ENCODE measurements around the gene PRMT7.
A peak's percentile ranks its signal among the peaks of the same experiment; 100 is the strongest.

Gene PRMT7

DNA sequence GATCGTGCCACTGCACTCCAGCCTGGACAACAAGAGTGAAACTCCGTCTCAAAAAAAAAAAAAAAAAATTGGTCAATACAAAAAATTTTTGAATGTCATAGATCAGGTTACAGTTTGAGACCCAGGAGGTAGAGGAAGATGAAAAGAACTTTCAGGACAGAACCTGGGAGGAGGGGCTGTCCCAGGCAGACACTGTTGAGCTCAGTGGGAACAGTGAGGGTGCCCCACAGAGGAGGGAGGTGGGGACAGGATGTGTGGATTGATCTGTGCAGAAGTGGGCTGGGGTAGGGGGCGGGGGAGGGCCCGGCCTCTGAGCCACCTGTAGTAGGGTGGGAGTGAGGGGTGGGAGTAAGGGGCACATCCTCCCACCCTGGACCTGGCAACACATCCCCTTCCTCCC lies 58.3 kb downstream of the PRMT7 start:
- peaks cover 62% of the 10 kb centered on the region for H3K4me1 ChIP-seq (ENCODE audit: insufficient read depth, low read length, poor library complexity, severe bottlenecking)
- H3K36me3 ChIP-seq (ENCODE audit: insufficient read depth, low read length) = no peaks in the 10 kb centered on the region
- no peak overlapping the region for H2AFZ ChIP-seq (ENCODE audit: low read length)
- TF ChIP-seq EZH2phosphoT487 (IDR thresholded peaks at IDR 0.05; ENCODE audit: borderline replicate concordance) = no peak
- no peaks in the 10 kb centered on the region for H3K9me3 ChIP-seq (ENCODE audit: insufficient read depth, low read depth, low read length)
- no peaks in the 10 kb centered on the region for H3K9me2 ChIP-seq (replicated peaks; ENCODE audit: low read depth, low read length)
- H3K4me2 ChIP-seq (ENCODE audit: low read depth, low read length, poor library complexity, severe bottlenecking) = peak overlapping the region; percentile 78
- H3K9ac ChIP-seq (ENCODE audit: low read depth, low read length, poor library complexity, severe bottlenecking) = peak overlapping the region; percentile 60
- no peaks in the 10 kb centered on the region for H3K79me2 ChIP-seq (ENCODE audit: insufficient read depth, low read length)
- H4K20me1 ChIP-seq (ENCODE audit: insufficient read depth, low read length, poor library complexity, severe bottlenecking) = no peaks in the 10 kb centered on the region
- peak overlapping the region; percentile 44 for H3K4me3 ChIP-seq (ENCODE audit: low read length, poor library complexity, severe bottlenecking)
- no peaks in the 10 kb centered on the region for H3K27me3 ChIP-seq (ENCODE audit: insufficient read depth, low read length, poor library complexity, severe bottlenecking)
- 0 out of 2 replicates have a peak, but pooled peaks cover 3% of the 10 kb centered on the region for H3F3A ChIP-seq (ENCODE audit: low read depth)

DNA sequence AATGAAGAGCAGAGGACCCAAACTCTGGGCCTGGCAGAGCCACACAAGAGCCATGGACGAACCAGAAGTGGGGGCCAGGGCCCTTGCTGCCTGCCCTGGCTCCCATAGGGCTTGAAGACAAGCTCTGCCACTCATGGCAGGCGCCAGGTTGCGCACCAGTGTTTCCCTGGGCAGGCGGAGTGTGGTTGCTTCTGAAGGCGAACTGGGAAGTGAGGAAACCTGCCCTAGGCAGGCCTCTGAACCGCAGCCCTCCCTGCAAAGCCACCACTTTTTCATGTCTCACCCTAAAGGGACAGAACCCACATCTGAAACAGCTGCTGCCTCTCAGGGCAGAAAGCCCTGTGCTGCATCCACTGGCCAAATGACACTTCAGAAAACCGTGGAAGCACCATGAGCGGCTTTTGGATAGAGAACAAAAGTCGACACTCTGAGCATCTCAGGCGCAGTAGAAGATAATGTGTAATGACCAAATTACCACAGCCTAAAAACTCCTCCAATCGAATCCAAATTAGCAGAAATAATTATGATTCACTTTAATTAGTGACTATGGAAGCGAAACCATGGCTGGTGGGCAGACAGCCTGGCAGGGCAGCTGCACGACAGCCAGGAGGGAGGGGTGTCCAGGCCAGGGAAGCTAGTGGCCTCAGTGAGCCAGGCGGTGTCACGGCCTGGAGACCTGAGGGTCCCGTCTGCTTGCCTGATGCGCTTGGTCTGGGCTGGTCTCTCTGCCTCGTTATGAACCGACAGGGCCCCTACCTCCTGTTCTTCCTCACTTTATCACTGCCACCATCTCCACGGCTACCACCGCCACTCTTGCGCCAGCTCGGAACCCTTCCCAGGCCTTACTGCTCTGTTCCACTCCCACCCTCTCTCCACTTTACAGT lies 59.1 kb downstream of the PRMT7 start:
- Histone ChIP-seq H3K4me1 (ENCODE audit: insufficient read depth, low read length, poor library complexity, severe bottlenecking) (peaks cover 54% of the 10 kb centered on the region), H3K79me2 (ENCODE audit: insufficient read depth, low read length) (no peaks in the 10 kb centered on the region), H3F3A (ENCODE audit: low read depth) (0 out of 2 replicates have a peak, but pooled peaks cover 3% of the 10 kb centered on the region), H3K36me3 (ENCODE audit: insufficient read depth, low read length) (no peaks in the 10 kb centered on the region), H3K4me3 (ENCODE audit: low read length, poor library complexity, severe bottlenecking) (peak overlapping the region; percentile 44), H3K9me3 (ENCODE audit: insufficient read depth, low read depth, low read length) (no peaks in the 10 kb centered on the region), H3K9me2 (replicated peaks; ENCODE audit: low read depth, low read length) (no peaks in the 10 kb centered on the region), H4K20me1 (ENCODE audit: insufficient read depth, low read length, poor library complexity, severe bottlenecking) (no peaks in the 10 kb centered on the region), H2AFZ (ENCODE audit: low read length) (no peak overlapping the region), H3K9ac (ENCODE audit: low read depth, low read length, poor library complexity, severe bottlenecking) (peak overlapping the region; percentile 60), H3K27me3 (ENCODE audit: insufficient read depth, low read length, poor library complexity, severe bottlenecking) (no peaks in the 10 kb centered on the region), H3K4me2 (ENCODE audit: low read depth, low read length, poor library complexity, severe bottlenecking) (peak overlapping the region; percentile 78)
- TF ChIP-seq CTCF (conservative IDR thresholded peaks at IDR 0.05; ENCODE audit: low read length) (no peak), EZH2phosphoT487 (IDR thresholded peaks at IDR 0.05; ENCODE audit: borderline replicate concordance) (no peak)

DNA sequence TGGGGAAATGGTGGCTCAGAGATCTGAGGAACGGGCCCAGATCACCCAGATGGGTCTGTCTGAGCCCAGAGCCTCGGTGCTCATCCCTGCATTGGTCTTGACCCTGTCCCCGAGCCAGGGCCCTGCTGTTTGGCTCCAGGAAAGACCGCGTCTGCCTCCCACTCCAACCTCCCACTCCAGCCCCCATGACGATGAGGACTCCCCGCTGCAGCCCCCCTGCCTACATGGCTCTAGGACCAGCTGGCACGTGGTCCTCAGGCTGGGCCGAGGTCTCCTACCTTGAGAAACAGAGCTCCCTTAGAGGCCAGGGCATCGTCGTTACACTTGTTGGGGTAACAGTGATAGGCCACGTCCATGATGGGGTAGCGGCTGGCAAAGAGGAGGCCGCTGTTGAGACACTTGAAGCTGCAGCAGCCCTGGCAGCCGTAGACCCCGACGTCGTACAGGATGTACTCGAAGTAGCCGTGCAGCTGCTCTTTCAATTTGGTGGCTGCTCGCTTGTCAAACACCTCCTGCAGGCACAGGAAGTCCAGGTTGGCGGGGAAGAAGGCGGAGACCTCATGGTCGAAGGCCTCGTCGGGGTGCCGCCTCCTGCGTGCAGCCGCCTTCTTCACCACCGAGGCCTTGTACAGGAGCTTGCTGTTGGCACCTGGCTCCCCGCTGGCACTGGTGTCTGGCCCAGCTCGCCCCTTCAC lies 59.9 kb downstream of the PRMT7 start:
- peak overlapping the region; percentile 78 for H3K4me2 ChIP-seq (ENCODE audit: low read depth, low read length, poor library complexity, severe bottlenecking)
- H3K9me2 ChIP-seq (replicated peaks; ENCODE audit: low read depth, low read length) = no peaks in the 10 kb centered on the region
- H2AFZ ChIP-seq (ENCODE audit: low read length) = no peak overlapping the region
- H3K79me2 ChIP-seq (ENCODE audit: insufficient read depth, low read length) = no peaks in the 10 kb centered on the region
- H3K4me3 ChIP-seq (ENCODE audit: low read length, poor library complexity, severe bottlenecking) = no peak overlapping the region
- peaks cover 46% of the 10 kb centered on the region for H3K4me1 ChIP-seq (ENCODE audit: insufficient read depth, low read length, poor library complexity, severe bottlenecking)
- TF ChIP-seq CTCF (conservative IDR thresholded peaks at IDR 0.05; ENCODE audit: low read length) (no peak), EZH2phosphoT487 (IDR thresholded peaks at IDR 0.05; ENCODE audit: borderline replicate concordance) (no peak)
- H3K27me3 ChIP-seq (ENCODE audit: insufficient read depth, low read length, poor library complexity, severe bottlenecking) = no peaks in the 10 kb centered on the region
- H4K20me1 ChIP-seq (ENCODE audit: insufficient read depth, low read length, poor library complexity, severe bottlenecking) = no peaks in the 10 kb centered on the region
- 0 out of 2 replicates have a peak, but pooled peaks cover 3% of the 10 kb centered on the region for H3F3A ChIP-seq (ENCODE audit: low read depth)
- H3K36me3 ChIP-seq (ENCODE audit: insufficient read depth, low read length) = no peaks in the 10 kb centered on the region
- peak overlapping the region; percentile 60 for H3K9ac ChIP-seq (ENCODE audit: low read depth, low read length, poor library complexity, severe bottlenecking)
- no peaks in the 10 kb centered on the region for H3K9me3 ChIP-seq (ENCODE audit: insufficient read depth, low read depth, low read length)
